ENCODE data around the gene VPS16. TPM values are rescaled to one million over a fixed set of nuclear protein-coding genes. Genes with fewer than 3 reads are reported as not detected.

Gene VPS16
- total and polyA plus RNA-seq, 12 donors, result 13.0 to 44.7 (median 20.6) TPM

GRCh38 chr20:2902291-2902690, 61.7 kb downstream of the VPS16 start:
- intact Hi-C loops (cut with DNase I), result no loop called here
- no peaks in the 10 kb centered on the region for H3K27me3 ChIP-seq
- TF ChIP-seq, protein P1, sequence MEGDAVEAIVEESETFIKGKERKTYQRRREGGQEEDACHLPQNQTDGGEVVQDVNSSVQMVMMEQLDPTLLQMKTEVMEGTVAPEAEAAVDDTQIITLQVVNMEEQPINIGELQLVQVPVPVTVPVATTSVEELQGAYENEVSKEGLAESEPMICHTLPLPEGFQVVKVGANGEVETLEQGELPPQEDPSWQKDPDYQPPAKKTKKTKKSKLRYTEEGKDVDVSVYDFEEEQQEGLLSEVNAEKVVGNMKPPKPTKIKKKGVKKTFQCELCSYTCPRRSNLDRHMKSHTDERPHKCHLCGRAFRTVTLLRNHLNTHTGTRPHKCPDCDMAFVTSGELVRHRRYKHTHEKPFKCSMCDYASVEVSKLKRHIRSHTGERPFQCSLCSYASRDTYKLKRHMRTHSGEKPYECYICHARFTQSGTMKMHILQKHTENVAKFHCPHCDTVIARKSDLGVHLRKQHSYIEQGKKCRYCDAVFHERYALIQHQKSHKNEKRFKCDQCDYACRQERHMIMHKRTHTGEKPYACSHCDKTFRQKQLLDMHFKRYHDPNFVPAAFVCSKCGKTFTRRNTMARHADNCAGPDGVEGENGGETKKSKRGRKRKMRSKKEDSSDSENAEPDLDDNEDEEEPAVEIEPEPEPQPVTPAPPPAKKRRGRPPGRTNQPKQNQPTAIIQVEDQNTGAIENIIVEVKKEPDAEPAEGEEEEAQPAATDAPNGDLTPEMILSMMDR (IDR thresholded peaks at IDR 0.05), result no peak
- DNase-seq, result no peak
- H3K4me1 ChIP-seq, result peaks cover 0 to 29% (median 16%) of the 10 kb centered on the region in 9 donors
- H3K36me3 ChIP-seq, result no peaks in the 10 kb centered on the region
- H3K4me3 ChIP-seq, result no peak overlapping the region
- no peak overlapping the region for H3K27ac ChIP-seq
- no peak for ATAC-seq
- WGBS, 2 donors, result 0 to 2% methylated on average over 1 of the region's 1 CpG
- no peaks in the 10 kb centered on the region for H3K9me3 ChIP-seq

- intact Hi-C loops (cut with DNase I), result no loop called here
- H3K9me3 ChIP-seq, result no peaks in the 10 kb centered on the region
- no peak for ATAC-seq
These were observed 62.3 kb downstream of the VPS16 start for GRCh38 chr20:2902818-2903217.

DNA sequence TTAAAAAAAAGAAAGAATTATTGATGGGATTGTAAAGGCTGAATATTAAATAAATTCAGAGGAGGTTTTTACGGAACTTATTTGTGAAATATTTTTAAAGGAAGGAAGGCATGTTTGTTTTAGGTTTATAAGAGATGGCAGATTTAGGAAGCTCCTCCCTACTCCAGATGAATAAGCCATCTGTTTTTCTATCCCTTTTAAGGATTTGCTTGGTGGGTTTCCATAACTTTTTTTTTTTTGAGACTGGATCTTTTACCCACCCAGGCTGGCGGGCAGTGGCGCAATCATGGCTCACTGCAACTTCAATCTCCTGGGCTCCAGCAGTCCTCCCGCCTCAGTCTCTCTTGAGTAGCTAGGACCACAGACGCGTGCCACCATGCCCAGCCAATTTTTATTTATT, 63.1 kb downstream of the VPS16 start:
- intact Hi-C loops (cut with DNase I), result no loop called here
- H3K36me3 ChIP-seq, result no peaks in the 10 kb centered on the region
- DNase-seq (no peak), ATAC-seq (no peak)
- no peak overlapping the region for H3K4me3 ChIP-seq
- TF ChIP-seq, protein P1 (IDR thresholded peaks at IDR 0.05), result no peak
- H3K27ac ChIP-seq, result no peak overlapping the region
- H3K27me3 ChIP-seq, result no peaks in the 10 kb centered on the region
- H3K4me1 ChIP-seq, result peaks cover 0 to 34% (median 16%) of the 10 kb centered on the region in 9 donors
- H3K9me3 ChIP-seq, result no peaks in the 10 kb centered on the region
- WGBS, 2 donors, result 95 to 98% methylated on average over 6 of the region's 6 CpGs

More at GRCh38 chr20:2902818-2903217, 62.3 kb downstream of the VPS16 start:
- H3K27me3 ChIP-seq, result no peaks in the 10 kb centered on the region
- no peak overlapping the region for H3K27ac ChIP-seq
- peaks cover 0 to 34% (median 16%) of the 10 kb centered on the region in 9 donors for H3K4me1 ChIP-seq
- TF ChIP-seq, protein P1 (IDR thresholded peaks at IDR 0.05), result no peak
- no peak for DNase-seq
- no peak overlapping the region for H3K4me3 ChIP-seq
- no peaks in the 10 kb centered on the region for H3K36me3 ChIP-seq
- WGBS, 2 donors, result 97 to 98% methylated on average over 3 of the region's 3 CpGs

- Histone ChIP-seq H3K27me3 (no peaks in the 10 kb centered on the region), H3K4me1 (peaks cover 0 to 10% (median 6%) of the 10 kb centered on the region in 9 donors), H3K27ac (no peak overlapping the region), H3K4me3 (no peak overlapping the region), H3K9me3 (no peaks in the 10 kb centered on the region), H3K36me3 (peaks cover 0 to 2% (median 0%) of the 10 kb centered on the region in 9 donors)
- DNase-seq, result no peak
- 81 to 85% methylated on average over 3 of the region's 3 CpGs for WGBS, 2 donors
- TF ChIP-seq, protein P1 (IDR thresholded peaks at IDR 0.05), result no peak
- ATAC-seq, result no peak
- intact Hi-C loops (cut with DNase I), result no loop called here
These were observed 67.0 kb downstream of the VPS16 start for GRCh38 chr20:2907519-2907918.

Data from heart right ventricle (tissue), 16 donors.